GM12878 (cell line): ENCODE measurements around the gene MYH7B. TPM values are rescaled to one million over a fixed set of nuclear protein-coding genes. Genes with fewer than 3 reads are reported as not detected.
A peak's percentile ranks its signal among the peaks of the same experiment; 100 is the strongest.

Experiments used
- ATAC-seq: fragments of 200-7000 bp; cut with Tn5 transposase; 3 replicates; pipeline ENCODE4 v1.9.1; 2020; ENCODE audit warnings: mild to moderate bottlenecking, moderate library complexity
- BruUV-seq: library from RNA; stranded (reverse); fragments of 400-500 nt; replicated peaks from 2 replicates; lab custom pipeline; 2021; lab: Mats Ljungman, UMichigan
- CTCF ChIA-PET: fragments of 300-600 bp; sonication (Branson Sonifier 250); formaldehyde crosslinking; extraction: SDS; loops from one replicate; lab custom pipeline; 2021; ENCODE audit warnings: inconsistent platforms; lab: Yijun Ruan, JAX
- POLR2A ChIA-PET: fragments of 350-600 bp; formaldehyde crosslinking; extraction: SDS; loops from one replicate; lab custom pipeline; 2021; ENCODE audit warnings: inconsistent platforms; lab: Charles Lee
- RAD21 ChIA-PET: fragments of 300-600 bp; sonication (Branson Sonifier 250); formaldehyde crosslinking; loops from one replicate; lab custom pipeline; 2023; ENCODE audit warnings: antibody characterized with exemption; ENCODE audit not compliant: unreplicated experiment; lab: Charles Lee
- SMC1A ChIA-PET: fragments of 300-600 bp; sonication (Branson Sonifier 250); formaldehyde crosslinking; loops from one replicate; lab custom pipeline; 2023; ENCODE audit not compliant: unreplicated experiment, uncharacterized antibody; lab: Charles Lee
- DNase-seq: peaks from one replicate; pipeline ENCODE4 v3.0.0-alpha.2; 2011; ENCODE audit warnings: low read depth, low spot score
- FAIRE-seq: peaks from 3 replicates; lab custom pipeline; 2011; peaks lifted over from hg19 to GRCh38; lab: Jason Lieb, UNC
- H2AFZ ChIP-seq: 2 replicates; pipeline ENCODE4 v1.6.0; 2011; ENCODE audit warnings: low read depth, low read length, control low read depth; ENCODE audit not compliant: control insufficient read depth
- H3K27ac ChIP-seq: 2 replicates; pipeline ENCODE4 v1.5.1; 2011; ENCODE audit warnings: control low read depth; ENCODE audit not compliant: control insufficient read depth, insufficient read depth
- H3K27me3 ChIP-seq, 2 experiments: replicated peaks in 1 of 2; 2 replicates each; pipeline versions ENCODE4 v1.6.0 to v1.6.1; 2011; ENCODE audit warnings: low read length in 1 of 2; ENCODE audit not compliant: control insufficient read depth in 2 of 2, insufficient read depth in 2 of 2
- H3K36me3 ChIP-seq, 2 experiments: 2 replicates each; pipeline ENCODE4 v1.5.1; 2011; ENCODE audit warnings: low read length in 1 of 2; ENCODE audit not compliant: control insufficient read depth in 2 of 2, insufficient read depth in 2 of 2
- H3K4me1 ChIP-seq: 2 replicates; pipeline ENCODE4 v1.6.1; 2011; ENCODE audit warnings: mild to moderate bottlenecking, low read length, moderate library complexity, mixed read lengths; ENCODE audit not compliant: control insufficient read depth, insufficient read depth
- H3K4me2 ChIP-seq: 2 replicates; pipeline ENCODE4 v1.6.0; 2011; ENCODE audit warnings: control low read depth; ENCODE audit not compliant: control insufficient read depth, insufficient read depth
- H3K4me3 ChIP-seq: fragments of 200-600 bp; sonication (generic); 2 replicates; pipeline ENCODE4 v1.5.1; 2016
- H3K79me2 ChIP-seq: 2 replicates; pipeline ENCODE4 v1.6.0; 2011; ENCODE audit warnings: low read length; ENCODE audit not compliant: control insufficient read depth, insufficient read depth
- H3K9ac ChIP-seq: 2 replicates; pipeline ENCODE4 v1.8.0; 2011; ENCODE audit warnings: low read length, control low read depth, mixed read lengths; ENCODE audit not compliant: control insufficient read depth, insufficient read depth
- H3K9me3 ChIP-seq: replicated peaks from 3 replicates; pipeline ENCODE4 v1.5.1; 2011; ENCODE audit warnings: mild to moderate bottlenecking, low read length; ENCODE audit not compliant: control insufficient read depth, insufficient read depth
- H4K20me1 ChIP-seq: 2 replicates; pipeline ENCODE4 v1.6.0; 2011; ENCODE audit not compliant: control insufficient read depth, insufficient read depth
- CHD1 ChIP-seq: IDR thresholded peaks from 2 replicates; pipeline ENCODE4 v1.6.1; 2012; ENCODE audit warnings: low read depth, low read length, improper control_type of control experiment
- PAX5 ChIP-seq: IDR thresholded peaks from 2 replicates; pipeline ENCODE4 v1.6.1; 2011; ENCODE audit warnings: low read depth, low read length, borderline replicate concordance
- POLR2A ChIP-seq: IDR thresholded peaks from 2 replicates; pipeline ENCODE4 v1.6.1; 2011; ENCODE audit warnings: low read depth, mild to moderate bottlenecking, low read length
- SMAD5 ChIP-seq: IDR thresholded peaks from 2 replicates; pipeline ENCODE4 v1.6.1; 2016; ENCODE audit warnings: antibody characterized with exemption, low read depth
- SREBF2 ChIP-seq: IDR thresholded peaks from 2 replicates; pipeline ENCODE4 v1.6.1; 2012; ENCODE audit warnings: mild to moderate bottlenecking, low read length
- WGBS: methylation state at CpG from one replicate; pipeline ENCODE4 v1.1.6; 2016; ENCODE audit warnings: low lambda C conversion rate; ENCODE audit not compliant: insufficient replicate concordance, insufficient coverage; ENCODE audit errors: missing lambda C conversion rate; 5-methylcytosine and 5-hydroxymethylcytosine counted together
- in situ Hi-C: fragments of 300-500 bp; cut with MboI; formaldehyde crosslinking; loops from 9 replicates; pipeline ENCODE4 v1.14.3; 2018; ENCODE audit warnings: mixed read lengths
- intact Hi-C: fragments of 100-400 bp; cut with micrococcal nuclease; formaldehyde crosslinking; loops from one replicate; pipeline ENCODE4 v1.14.2; 2022; ENCODE audit not compliant: unreplicated experiment
- polyA plus RNA-seq, 11 experiments: library from polyadenylated mRNA; depleted of rRNA in 4 of 11; unstranded in 6 of 11; stranded (reverse) in 5 of 11; fragments of >200 nt; fragmentation: Nextera tagmentation in 4 of 11; fragmentation: Illumina TruSeq in 1 of 11; extraction: Ambion mirVana in 4 of 11; extraction: Trizol in 1 of 11; gene quantifications; 1 replicate in 1 of 11; 2 replicates in 10 of 11; pipeline versions ENCODE4 v1.2.1 to v1.2.3, GENCODE V29; 2011 to 2016; ENCODE audit warnings: inconsistent platforms in 2 of 11, missing spikeins in 2 of 11, low read depth in 1 of 11
- total RNA-seq, 4 experiments: library from RNA; depleted of rRNA in 3 of 4; stranded (reverse); fragments of >200 nt in 3 of 4; fragmentation: Illumina TruSeq in 1 of 4; extraction: Trizol in 1 of 4; gene quantifications; 2 replicates each; pipeline versions ENCODE4 v1.2.1 to v1.2.3, GENCODE V29; 2013 to 2021

Gene MYH7B
- total and polyA plus RNA-seq, 10 of the 15 experiments (the other 5 are each of a cell fraction or from before 2014, with no cell fraction given): 0.01 to 0.40 (median 0.20) TPM; not detected in 3

DNA sequence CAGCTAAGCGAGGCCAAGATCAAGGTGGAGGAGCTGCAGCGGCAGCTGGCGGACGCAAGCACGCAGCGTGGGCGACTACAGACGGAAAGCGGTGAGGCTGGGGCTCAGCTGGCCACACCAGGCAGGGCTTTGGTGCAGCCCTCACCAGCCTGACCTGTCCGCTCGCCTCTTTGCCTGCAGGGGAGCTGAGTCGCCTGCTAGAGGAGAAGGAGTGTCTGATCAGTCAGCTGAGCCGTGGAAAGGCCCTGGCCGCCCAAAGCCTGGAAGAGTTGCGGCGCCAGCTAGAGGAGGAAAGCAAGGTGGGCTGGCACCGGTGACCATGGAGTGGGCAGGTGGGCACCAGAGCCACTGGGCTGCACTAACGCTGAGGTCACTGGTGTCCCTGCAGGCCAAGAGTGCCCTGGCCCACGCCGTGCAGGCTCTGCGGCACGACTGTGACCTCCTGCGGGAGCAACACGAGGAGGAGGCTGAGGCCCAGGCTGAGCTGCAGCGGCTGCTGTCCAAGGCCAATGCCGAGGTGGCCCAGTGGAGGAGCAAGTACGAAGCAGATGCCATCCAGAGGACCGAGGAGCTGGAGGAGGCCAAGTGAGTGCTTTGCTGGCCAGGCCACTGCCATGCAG lies 42.8 kb downstream of the MYH7B start:
- DNase-seq: no peak
- BruUV-seq: no TSS peak
- Histone ChIP-seq H3K4me3 (no peak overlapping the region), H3K27me3 (no peaks in the 10 kb centered on the region), H3K9me3 (no peaks in the 10 kb centered on the region), H3K4me2 (no peak overlapping the region), H3K9ac (no peak overlapping the region), H2AFZ (no peak overlapping the region), H3K79me2 (no peaks in the 10 kb centered on the region), H3K36me3 (peaks cover 3 to 26% of the 10 kb centered on the region in 2 experiments; a peak in 3 of 4 replicates), H3K27ac (no peak overlapping the region), H3K4me1 (no peaks in the 10 kb centered on the region), H4K20me1 (no peaks in the 10 kb centered on the region)
- in situ Hi-C loops (no loop called here), intact Hi-C loops (no loop called here)
- CTCF ChIA-PET: no interaction called here
- no peak for FAIRE-seq
- POLR2A ChIA-PET: no interaction called here
- SMC1A ChIA-PET: interaction anchor here (0.5 to 1.1 kb wide), 2 partner anchors 55 to 98 kb away, joined by 3 read pairs; no protein-coding TSS in a partner anchor
- TF ChIP-seq POLR2A: peak; percentile 39; the same call in 1 of the 2 replicates
- no peak for TF ChIP-seq SREBF2
- 97% methylated on average over 26 of the region's 28 CpGs for WGBS
- no peak for ATAC-seq
- RAD21 ChIA-PET: no interaction called here

DNA sequence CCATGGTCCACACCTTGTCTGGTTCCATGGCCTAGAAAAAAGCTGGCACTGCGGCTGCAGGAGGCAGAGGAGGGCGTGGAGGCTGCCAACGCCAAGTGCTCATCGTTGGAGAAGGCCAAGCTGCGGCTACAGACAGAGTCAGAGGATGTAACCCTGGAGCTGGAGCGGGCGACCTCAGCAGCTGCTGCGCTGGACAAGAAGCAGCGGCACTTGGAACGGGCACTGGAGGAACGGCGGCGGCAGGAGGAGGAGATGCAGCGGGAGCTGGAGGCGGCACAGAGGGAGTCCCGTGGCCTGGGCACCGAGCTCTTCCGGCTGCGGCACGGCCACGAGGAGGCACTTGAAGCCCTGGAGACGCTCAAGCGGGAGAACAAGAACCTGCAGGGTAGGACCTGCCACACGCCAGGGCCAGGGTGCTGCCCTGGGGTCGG lies 43.4 kb downstream of the MYH7B start:
- in situ Hi-C loops: no loop called here
- Histone ChIP-seq H4K20me1 (no peaks in the 10 kb centered on the region), H2AFZ (no peak overlapping the region), H3K4me2 (no peak overlapping the region), H3K27ac (no peak overlapping the region), H3K36me3 (peaks cover 3 to 32% of the 10 kb centered on the region in 2 experiments; a peak in 3 of 4 replicates), H3K9ac (no peak overlapping the region), H3K4me3 (no peak overlapping the region)
- no TSS peak for BruUV-seq
- DNase-seq: no peak
- TF ChIP-seq CHD1 (no peak), SMAD5 (no peak), PAX5 (no peak)
- TF ChIP-seq, all 136 proteins: peak for 0
- WGBS: 98% methylated on average over 25 of the region's 25 CpGs
- Histone ChIP-seq H3K9me3 (no peaks in the 10 kb centered on the region), H3K4me1 (no peaks in the 10 kb centered on the region), H3K79me2 (no peaks in the 10 kb centered on the region), H3K27me3 (no peaks in the 10 kb centered on the region)
- POLR2A ChIA-PET: no interaction called here
- CTCF ChIA-PET: interaction anchor here (0.6 kb wide), 1 partner anchor 85 kb away, joined by 5 read pairs; no protein-coding TSS in a partner anchor
- FAIRE-seq (no peak), ATAC-seq (no peak)
- intact Hi-C loops: no loop called here
- SMC1A ChIA-PET: interaction anchor here (0.5 to 1.1 kb wide), 2 partner anchors 55 to 97 kb away, joined by 3 read pairs; no protein-coding TSS in a partner anchor
- RAD21 ChIA-PET: no interaction called here
